ENCODE data around the gene PRUNE2.
"Not testable (repeated sequence)": the region's sequence is repeated elsewhere in the genome, so short reads cannot be mapped to it uniquely, and the experiment has no call there.

GRCh38 chr9:76955406-76955805 is 49.5 kb upstream of the PRUNE2 start:
- not testable (repeated sequence) for TF ChIP-seq POLR2AphosphoS5, POLR2A (IDR thresholded peaks at IDR 0.05)

Data from prostate gland (tissue), 1 donor.